ENCODE measurements around the gene SLC35G3.
"Not testable (repeated sequence)": the region's sequence is repeated elsewhere in the genome, so short reads cannot be mapped to it uniquely, and the experiment has no call there.

The SLC35G3 gene

DNA sequence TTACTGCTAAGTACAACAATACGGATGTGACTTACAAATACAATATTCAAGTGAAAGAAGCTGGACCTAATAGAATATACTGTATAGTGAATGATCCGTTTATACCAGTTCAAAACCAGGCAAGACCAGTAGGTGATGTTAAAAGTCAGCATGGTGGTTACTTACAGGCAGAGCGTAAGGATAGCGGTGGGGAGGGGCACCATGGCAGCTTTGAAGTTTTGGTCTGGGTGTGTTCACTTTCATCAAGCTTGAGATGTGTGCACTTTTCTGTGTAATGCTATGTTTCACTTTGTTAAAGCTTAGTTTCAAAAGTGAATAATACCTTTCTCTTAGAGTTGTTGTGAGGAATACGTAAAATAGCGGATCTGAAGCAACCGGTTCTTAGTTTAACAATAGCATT lies 16.5 kb upstream of the SLC35G3 start:
- no peak for DNase-seq (ENCODE audit: low spot score)

DNA sequence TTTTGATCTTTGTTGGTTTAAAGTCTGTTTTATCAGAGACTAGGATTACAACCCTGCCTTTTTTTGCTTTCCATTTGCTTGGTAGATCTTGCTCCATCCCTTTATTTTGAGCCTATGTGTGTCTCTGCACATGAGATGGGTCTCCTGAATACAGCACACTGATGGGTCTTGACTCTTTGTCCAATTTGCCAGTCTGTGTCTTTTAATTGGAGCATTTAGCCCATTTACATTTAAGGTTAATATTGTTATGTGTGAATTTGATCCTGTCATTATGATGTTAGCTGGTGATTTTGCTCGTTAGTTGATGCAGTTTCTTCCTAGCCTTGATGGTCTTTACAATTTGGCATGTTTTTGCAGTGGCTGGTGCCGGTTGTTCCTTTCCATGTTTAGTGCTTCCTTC lies 8.4 kb upstream of the SLC35G3 start:
- DNase-seq (ENCODE audit: low spot score) = not testable (repeated sequence)

DNA sequence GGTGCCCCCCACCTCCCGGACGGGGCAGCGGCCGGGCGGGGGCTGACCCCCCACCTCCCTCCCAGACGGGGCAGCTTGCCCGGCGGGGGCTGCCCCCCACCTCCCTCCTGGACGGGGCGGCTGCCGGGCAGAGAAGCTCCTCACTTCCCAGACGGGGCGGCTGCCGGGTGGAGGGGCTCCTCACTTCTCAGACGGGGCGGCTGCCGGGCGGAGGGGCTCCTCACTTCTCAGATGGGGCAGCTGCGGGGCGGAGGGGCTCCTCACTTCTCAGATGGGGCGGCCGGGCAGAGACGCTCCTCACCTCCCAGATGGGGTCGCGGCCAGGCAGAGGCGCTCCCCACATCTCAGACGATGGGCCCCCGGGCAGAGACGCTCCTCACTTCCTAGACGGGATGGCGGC lies 869 bp upstream of the SLC35G3 start:
- DNase-seq (ENCODE audit: low spot score) = not testable (repeated sequence)

GRCh38 chr17:35192708-35193107 lies 1.5 kb downstream of the SLC35G3 start:
- DNase-seq (ENCODE audit: low spot score) = no peak

DNA sequence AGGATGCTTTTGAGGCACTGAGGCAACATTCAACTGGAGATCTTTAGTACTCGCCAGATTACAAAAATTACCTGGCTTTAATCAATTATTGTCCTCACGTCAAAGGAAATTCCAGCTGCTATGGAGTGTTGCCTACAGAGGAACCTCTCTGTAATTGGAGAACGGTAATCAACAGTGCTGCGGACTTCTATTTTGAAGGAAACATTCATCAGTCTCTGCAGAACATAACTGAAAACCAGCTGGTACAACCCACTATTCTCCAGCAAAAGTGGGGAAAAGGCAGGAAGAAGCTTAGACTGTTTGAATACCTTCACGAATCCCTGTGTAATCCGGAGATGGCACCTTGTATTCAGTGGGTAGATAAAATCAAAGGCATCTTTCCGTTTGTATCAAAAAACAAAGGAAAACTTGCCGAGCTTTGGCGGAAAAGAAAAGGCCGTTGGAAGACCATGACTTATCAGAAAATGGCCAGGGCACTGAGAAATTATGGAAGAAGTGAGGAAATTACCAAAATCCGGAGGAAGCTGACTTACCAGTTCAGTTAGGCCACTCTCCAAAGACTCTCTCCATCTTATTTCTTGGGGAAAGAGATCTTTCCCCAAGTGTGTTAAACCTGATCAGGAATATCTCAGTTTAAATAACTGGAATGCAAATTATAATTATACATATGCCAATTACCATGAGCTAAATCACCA lies 3.0 kb downstream of the SLC35G3 start:
- DNase-seq (ENCODE audit: low spot score) = no peak

DNA sequence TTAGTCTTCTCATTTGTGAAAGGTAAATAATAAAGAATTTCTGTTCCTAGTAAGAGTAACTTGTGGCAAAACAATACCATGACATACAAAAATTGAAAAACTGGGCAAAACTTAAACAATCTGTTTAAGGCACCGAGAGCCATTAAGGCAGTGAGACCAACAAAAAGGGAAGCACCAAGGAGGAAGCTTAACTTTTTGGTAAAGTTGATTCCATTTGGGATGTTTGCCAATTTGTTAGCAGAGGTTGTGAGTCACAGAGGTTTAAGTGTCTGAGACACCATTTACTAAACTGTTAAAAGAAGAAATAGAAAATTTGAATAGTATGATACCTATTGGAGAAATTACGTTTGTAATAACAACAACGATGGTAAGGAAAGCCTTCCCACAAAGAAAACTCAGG lies 4.9 kb downstream of the SLC35G3 start:
- no peak for DNase-seq (ENCODE audit: low spot score)

DNA sequence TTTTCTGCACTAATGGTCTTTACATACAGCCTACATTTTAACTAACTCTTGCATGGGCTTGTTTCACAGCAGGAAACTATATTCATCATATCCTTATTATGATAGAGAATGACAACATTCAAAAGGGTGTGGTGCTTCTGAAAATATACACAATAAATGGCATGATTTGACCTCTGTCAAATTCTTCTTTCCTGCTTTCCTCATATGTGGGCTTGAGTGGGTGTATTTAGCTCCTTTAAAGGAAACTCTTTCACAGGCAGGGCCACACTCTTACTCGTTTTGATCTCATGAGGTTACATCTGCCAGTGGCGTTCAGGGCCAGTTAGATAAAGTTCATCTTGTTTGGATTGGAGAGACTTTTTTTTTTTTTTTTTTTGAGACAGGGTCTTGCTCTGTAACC lies 6.1 kb downstream of the SLC35G3 start:
- peak; percentile 85 for DNase-seq (ENCODE audit: low spot score)

DNA sequence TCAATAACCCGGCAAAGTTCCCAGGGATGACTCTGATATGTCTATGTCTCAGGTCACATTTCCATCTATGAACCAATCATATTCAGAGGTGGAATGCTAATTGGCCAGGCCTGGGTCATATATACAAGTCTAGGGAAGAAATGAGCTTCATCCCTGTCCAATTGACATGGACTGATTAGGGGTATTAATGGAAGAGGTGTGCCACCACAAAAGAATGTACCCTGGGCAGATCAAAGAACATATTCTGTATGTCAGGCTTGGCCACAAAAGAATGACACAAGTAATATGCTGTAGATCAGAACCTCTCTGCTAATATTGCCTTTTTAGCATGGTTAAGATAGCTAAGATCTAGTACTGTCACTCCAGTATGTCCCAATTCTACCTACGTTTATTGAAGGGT lies 6.7 kb downstream of the SLC35G3 start:
- DNase-seq (ENCODE audit: low spot score) = peak; percentile 95

GRCh38 chr17:35185849-35186248 lies 8.3 kb downstream of the SLC35G3 start:
- DNase-seq (ENCODE audit: low spot score) = no peak

- DNase-seq (ENCODE audit: low spot score) = no peak
These were observed 9.9 kb downstream of the SLC35G3 start for GRCh38 chr17:35184274-35184673.

- no peak for DNase-seq (ENCODE audit: low spot score)
These were observed 10.9 kb downstream of the SLC35G3 start for GRCh38 chr17:35183332-35183731.

DNA sequence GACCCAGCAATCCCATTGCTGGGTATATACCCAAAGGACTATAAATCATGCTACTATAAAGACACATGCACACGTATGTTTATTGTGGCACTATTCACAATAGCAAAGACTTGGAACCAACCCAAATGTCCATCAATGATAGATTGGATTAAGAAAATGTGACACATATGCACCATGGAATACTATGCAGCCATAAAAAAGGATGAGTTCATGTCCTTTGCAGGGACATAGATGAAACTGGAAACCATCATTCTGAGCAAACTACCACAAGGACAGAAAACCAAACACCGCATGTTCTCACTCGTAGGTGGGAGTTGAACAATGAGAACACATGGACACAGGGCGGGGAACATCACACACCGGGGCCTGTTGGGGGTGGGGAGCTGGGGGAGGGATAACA lies 14.8 kb downstream of the SLC35G3 start:
- DNase-seq (ENCODE audit: low spot score) = not testable (repeated sequence)

- DNase-seq (ENCODE audit: low spot score) = no peak
These were observed 17.3 kb downstream of the SLC35G3 start for GRCh38 chr17:35176897-35177296.

- DNase-seq (ENCODE audit: low spot score) = no peak
These were observed 18.4 kb downstream of the SLC35G3 start for GRCh38 chr17:35175638-35176415.

DNA sequence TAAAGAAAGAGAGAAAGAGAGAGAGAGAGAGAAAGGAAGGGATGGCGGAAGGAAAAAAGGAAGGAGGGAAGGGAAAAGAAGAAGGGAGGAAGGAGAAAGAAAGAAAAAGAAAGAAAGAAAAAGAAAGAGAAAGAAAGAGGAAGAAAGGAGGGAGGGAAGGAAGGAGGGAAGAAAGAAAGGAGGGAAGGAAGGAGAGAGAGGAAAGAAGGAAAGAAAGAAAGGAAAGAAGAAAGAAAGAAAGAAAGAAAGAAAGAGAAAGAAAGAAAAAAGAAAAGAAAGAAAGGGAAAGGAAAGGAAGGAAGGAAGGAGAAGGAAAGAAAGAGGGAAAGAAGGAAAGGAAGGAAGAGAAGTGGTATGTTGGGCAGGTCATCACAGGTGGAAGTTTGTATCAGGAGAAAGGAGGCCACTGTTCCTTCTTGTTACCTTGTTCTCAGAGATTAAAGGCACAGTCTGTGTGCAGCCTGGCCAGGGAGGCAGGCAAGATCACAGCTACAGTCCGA lies 19.3 kb downstream of the SLC35G3 start:
- DNase-seq (ENCODE audit: low spot score) = no peak

DNA sequence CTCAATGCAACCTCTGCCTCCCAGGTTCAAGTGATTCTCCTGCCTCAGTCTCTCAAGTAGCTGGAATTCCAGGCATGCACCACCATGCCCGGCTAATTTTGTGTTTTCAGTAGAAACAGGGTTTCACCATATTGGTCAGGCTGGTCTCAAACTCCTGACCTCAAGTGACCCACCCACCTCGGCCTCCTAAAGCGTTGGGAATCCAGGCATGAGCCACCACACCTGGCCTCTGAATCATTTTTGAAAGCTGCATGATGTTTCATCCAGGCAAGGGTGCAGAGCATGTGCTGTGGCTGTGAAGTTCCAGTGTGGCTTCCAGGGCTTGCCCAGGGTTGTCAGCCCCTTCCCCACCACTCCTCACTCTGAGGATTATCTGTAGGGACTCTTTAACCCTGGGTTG lies 21.9 kb downstream of the SLC35G3 start:
- DNase-seq (ENCODE audit: low spot score) = not testable (repeated sequence)

DNA sequence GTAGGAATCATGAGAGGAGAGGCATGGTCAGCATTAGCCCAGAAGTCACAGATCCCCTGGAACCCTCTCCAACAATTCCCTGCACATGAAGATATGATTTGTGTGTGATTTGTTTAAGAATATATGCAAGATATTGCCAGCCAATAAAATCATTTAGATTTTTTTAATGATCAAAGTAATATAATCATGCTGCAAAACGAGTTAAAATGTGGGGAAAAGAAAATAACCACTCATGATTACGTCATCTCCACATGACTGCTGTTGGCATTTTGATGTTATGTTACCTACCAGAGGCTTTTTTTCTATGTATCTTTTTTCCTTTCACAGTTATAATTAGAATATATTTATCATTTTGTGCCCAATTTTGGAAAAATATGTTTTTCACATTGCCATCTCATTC lies 22.4 kb downstream of the SLC35G3 start:
- DNase-seq (ENCODE audit: low spot score) = no peak

DNA sequence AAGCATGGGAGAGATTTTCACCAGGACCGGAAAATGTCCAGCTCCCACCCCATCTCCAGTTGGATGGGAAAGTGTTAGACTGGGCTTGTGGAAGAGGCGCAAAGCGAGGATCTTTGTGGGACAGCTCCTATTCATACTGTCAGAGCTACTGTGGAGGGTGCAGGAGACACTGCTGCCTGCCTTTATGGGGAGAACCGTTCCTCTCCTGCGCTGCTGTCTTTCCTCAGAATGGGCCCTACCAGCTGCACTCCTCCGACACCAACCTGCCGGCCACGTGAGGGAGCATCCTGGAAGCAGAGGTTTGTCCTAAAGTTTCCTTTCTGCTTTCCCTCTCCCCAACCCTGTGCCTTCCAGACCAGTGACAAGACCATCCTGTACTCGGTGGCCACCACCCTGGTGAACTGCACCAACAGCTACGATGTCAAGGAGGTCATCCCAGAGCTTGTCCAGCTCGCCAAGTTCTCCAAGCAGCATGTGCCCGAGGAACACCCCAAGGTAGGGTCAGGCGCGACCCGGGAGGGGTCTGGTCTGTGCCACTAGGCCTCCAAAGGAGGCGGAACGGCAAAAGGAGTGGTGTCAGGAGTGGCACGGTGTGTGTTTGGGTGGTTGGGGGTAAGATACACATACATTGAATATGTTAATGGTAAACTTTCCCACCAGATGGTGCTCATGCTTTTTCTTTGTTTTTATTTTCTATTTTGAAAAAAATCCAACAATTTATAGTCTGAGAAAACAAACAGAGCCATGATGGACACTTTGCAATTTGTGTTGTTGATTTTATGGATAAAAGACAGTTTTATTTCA lies 23.0 kb downstream of the SLC35G3 start:
- peak; percentile 40 for DNase-seq (ENCODE audit: low spot score)

DNA sequence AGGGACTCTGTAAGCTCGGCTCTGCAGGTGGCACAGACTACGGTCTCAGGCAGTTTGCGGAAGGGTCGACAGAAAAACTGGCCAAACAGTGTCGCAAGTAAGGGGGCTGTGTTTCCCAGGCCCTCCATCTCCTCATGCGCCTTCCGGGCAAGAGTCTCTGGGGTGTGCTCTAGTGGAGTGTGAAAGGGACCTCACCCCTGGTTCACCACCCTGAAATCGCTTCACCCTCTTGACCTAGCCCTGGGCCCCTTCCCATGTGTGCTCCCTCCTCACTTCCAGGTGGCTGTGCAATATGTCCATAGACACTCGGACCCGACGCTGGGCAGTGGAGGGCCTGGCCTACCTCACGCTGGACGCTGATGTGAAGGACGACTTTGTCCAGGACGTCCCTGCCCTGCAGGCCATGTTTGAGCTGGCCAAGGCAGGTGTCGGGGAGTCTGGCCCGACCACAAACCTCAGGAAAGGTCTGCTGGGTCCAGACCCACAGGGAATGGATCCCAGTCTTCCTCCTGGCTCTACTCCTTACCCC lies 24.3 kb downstream of the SLC35G3 start:
- no peak for DNase-seq (ENCODE audit: low spot score)

- DNase-seq (ENCODE audit: low spot score) = no peak
These were observed 26.5 kb downstream of the SLC35G3 start for GRCh38 chr17:35167666-35168065.

GRCh38 chr17:35167046-35167445 lies 27.1 kb downstream of the SLC35G3 start:
- no peak for DNase-seq (ENCODE audit: low spot score)

- no peak for DNase-seq (ENCODE audit: low spot score)
These were observed 27.7 kb downstream of the SLC35G3 start for GRCh38 chr17:35166526-35166925.
